Panc1 (cell line): ENCODE results near the gene FTSJ1.

ENCODE experiments used
- POLR2AphosphoS5 ChIP-seq: IDR thresholded peaks from 2 replicates; pipeline ENCODE4 v1.6.1; 2012; ENCODE audit warnings: mild to moderate bottlenecking, low read depth, low read length, moderate library complexity
- TF ChIP-seq, protein P1 (sequence below), 2 experiments: IDR thresholded peaks; 2 replicates each; pipeline ENCODE4 v1.6.1; 2011 to 2012; ENCODE audit warnings: low read depth in 2 of 2, control low read depth in 1 of 2, low read length in 1 of 2, mild to moderate bottlenecking in 1 of 2, moderate library complexity in 1 of 2; ENCODE audit not compliant: insufficient read depth in 1 of 2
- TF ChIP-seq, protein P2 (sequence below): fragments of 450-650 bp; IDR thresholded peaks from 2 replicates; pipeline ENCODE4 v1.5.1; 2017; ENCODE audit warnings: mild to moderate bottlenecking

DNA sequence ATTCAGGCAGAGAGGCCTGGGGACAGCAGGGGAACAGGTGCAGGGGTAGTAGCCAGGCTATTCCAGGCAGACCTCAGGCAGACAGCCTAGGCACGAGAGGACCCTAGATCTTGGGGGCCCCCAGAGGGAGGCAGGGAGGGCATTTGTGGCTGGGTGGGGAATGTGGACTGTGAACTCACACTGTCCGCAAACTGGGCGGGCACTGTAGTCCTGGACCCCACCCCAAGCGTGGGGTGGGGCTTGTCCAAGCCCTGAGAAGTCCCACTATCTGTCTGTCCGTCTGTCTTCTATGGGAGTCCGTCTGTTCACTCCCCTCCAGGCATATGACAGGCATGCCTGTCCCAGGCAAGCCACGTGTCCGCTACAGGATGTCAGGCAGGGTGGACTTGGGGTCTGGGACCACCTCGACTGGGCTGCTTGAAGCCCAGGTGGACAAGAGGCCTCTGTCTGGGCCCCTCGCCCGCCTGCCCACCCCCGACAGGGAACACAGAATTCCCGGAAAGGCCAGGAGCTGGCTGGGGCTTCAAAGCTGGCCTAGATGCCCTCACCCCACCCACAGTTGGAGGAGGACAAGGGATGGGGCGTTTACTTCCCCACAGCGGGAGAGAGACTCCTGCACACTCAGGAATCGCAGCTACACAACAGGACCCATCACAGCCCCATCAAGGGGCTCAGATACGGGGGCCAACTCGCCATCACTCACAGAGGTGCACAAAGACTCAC lies 5.7 kb upstream of the FTSJ1 start, which contains the start of gene SLC38A5:
- TF ChIP-seq, protein P1, sequence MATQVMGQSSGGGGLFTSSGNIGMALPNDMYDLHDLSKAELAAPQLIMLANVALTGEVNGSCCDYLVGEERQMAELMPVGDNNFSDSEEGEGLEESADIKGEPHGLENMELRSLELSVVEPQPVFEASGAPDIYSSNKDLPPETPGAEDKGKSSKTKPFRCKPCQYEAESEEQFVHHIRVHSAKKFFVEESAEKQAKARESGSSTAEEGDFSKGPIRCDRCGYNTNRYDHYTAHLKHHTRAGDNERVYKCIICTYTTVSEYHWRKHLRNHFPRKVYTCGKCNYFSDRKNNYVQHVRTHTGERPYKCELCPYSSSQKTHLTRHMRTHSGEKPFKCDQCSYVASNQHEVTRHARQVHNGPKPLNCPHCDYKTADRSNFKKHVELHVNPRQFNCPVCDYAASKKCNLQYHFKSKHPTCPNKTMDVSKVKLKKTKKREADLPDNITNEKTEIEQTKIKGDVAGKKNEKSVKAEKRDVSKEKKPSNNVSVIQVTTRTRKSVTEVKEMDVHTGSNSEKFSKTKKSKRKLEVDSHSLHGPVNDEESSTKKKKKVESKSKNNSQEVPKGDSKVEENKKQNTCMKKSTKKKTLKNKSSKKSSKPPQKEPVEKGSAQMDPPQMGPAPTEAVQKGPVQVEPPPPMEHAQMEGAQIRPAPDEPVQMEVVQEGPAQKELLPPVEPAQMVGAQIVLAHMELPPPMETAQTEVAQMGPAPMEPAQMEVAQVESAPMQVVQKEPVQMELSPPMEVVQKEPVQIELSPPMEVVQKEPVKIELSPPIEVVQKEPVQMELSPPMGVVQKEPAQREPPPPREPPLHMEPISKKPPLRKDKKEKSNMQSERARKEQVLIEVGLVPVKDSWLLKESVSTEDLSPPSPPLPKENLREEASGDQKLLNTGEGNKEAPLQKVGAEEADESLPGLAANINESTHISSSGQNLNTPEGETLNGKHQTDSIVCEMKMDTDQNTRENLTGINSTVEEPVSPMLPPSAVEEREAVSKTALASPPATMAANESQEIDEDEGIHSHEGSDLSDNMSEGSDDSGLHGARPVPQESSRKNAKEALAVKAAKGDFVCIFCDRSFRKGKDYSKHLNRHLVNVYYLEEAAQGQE (IDR thresholded peaks at IDR 0.05; ENCODE audit: insufficient read depth in 1 of 2, low read depth in 2 of 2, low read length in 1 of 2) = no peak
- TF ChIP-seq, protein P2, sequence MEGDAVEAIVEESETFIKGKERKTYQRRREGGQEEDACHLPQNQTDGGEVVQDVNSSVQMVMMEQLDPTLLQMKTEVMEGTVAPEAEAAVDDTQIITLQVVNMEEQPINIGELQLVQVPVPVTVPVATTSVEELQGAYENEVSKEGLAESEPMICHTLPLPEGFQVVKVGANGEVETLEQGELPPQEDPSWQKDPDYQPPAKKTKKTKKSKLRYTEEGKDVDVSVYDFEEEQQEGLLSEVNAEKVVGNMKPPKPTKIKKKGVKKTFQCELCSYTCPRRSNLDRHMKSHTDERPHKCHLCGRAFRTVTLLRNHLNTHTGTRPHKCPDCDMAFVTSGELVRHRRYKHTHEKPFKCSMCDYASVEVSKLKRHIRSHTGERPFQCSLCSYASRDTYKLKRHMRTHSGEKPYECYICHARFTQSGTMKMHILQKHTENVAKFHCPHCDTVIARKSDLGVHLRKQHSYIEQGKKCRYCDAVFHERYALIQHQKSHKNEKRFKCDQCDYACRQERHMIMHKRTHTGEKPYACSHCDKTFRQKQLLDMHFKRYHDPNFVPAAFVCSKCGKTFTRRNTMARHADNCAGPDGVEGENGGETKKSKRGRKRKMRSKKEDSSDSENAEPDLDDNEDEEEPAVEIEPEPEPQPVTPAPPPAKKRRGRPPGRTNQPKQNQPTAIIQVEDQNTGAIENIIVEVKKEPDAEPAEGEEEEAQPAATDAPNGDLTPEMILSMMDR = no peak
- no peak for TF ChIP-seq POLR2AphosphoS5
